ENCODE data around the gene TAOK2.
"Not testable (repeated sequence)": the region's sequence is repeated elsewhere in the genome, so short reads cannot be mapped to it uniquely, and the experiment has no call there.

TAOK2 gene

GRCh38 chr16:29973384-29974246 is at the start of gene TAOK2:
Gene TAOK2, plus strand, starts transcription at chr16:29973868. Its CDS starts 3,905 bp downstream, at chr16:29977773.
- peak; percentile 98 for DNase-seq (ENCODE audit: low read depth)

- no peak for DNase-seq (ENCODE audit: low read depth)
Measured at GRCh38 chr16:29925105-29925756, 48.4 kb upstream of the TAOK2 start.

DNA sequence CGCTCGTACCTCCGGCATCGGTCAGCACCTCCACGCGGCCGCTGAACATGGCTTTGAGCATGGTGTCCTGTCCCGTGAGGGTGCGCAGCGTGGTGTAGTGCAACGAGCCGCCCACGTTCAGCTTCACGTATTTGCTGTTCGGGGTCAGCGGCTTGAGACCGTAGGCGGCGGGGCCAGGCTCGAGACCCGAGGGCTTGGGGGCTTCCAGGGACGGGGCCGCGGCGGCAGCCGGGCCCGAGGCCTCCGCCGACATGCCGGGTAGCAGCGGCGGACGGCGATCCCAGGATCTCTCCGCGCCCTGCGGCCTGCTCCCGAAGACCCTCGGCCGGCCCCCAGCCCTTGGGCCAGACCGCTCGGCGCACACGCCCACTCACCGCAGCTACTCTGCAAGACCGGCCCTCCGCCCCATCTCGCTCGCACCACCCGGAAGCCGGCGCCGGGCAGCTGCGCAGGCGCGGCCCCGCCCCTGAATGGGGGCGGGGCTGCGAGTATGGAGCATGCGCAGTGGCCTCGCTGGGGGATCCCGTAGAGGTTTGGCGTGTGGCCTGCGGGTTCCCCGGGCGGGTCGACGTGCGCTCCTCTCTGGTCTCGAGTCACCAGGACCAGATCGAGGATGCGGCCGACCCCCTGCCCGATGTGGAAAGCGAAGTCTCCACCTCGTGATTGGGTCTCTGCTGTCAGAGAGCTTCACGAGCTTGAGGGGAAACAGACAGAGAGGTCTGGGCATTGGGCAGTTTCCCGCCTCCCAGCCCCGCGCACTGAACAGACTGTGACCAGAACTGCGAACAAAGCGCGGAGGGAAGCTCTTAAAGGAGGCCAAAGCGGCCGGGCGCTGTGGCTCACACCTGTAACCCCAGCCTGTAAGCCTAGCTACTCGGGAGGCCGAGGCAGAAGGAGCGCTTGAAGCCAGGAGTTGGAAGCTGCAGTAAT is 47.6 kb upstream of the TAOK2 start, which contains the start of gene KCTD13:
KCTD13 (minus strand) TSS at position 446 of the 930 bp plus-strand sequence; CDS start at position 253, 193 bp downstream.
- peak; percentile 96 for DNase-seq (ENCODE audit: low read depth)

GRCh38 chr16:29926711-29927052 is 47.0 kb upstream of the TAOK2 start:
- no peak for DNase-seq (ENCODE audit: low read depth)

DNA sequence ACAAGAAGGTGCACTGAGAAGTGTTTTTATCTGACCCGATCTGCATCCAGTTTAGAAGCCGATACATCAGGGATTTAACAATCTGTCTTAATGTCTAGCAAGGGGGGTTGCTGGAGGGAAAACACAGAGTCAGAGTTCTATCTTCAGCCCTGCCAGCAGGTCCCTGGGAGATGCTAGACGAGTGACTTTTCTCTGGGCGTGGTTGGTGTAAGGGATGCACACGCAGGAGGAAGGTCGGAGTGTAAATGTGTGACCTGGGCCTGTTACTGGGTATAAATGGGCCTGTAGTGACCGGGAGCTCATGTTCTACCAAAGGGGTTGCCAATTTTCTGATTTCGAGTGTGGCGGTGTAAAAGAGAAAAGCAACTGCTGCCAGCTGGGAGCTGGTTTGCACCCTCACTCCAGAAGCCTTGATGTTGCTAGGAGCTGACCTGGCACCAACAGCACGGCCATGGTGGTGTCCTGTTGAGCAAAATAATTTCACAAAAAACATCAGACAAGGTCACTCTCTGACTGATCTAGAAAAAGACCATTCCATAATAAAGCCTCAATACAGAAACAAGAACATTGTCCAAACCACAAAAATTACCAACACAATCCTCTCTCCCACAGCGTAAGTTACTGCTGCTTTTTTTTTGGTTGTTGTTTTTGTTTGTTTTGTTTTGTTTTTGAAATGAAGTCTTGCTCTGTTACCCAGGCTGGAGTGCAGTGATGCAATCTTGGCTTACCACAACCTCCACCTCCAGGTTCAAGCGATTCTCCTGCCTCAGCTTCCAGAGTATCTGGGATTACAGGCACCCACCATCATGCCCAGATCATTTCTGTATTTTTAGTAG is 46.4 kb upstream of the TAOK2 start:
- DNase-seq (ENCODE audit: low read depth), result no peak

- DNase-seq (ENCODE audit: low read depth), result not testable (repeated sequence)
Measured at GRCh38 chr16:29931750-29932149, 41.9 kb upstream of the TAOK2 start.

GRCh38 chr16:29940656-29941055 is 33.0 kb upstream of the TAOK2 start:
- no peak for DNase-seq (ENCODE audit: low read depth)

GRCh38 chr16:29943846-29944799 is 29.5 kb upstream of the TAOK2 start:
- DNase-seq (ENCODE audit: low read depth), result no peak

GRCh38 chr16:29947897-29948296 is 25.8 kb upstream of the TAOK2 start:
- DNase-seq (ENCODE audit: low read depth), result no peak

DNA sequence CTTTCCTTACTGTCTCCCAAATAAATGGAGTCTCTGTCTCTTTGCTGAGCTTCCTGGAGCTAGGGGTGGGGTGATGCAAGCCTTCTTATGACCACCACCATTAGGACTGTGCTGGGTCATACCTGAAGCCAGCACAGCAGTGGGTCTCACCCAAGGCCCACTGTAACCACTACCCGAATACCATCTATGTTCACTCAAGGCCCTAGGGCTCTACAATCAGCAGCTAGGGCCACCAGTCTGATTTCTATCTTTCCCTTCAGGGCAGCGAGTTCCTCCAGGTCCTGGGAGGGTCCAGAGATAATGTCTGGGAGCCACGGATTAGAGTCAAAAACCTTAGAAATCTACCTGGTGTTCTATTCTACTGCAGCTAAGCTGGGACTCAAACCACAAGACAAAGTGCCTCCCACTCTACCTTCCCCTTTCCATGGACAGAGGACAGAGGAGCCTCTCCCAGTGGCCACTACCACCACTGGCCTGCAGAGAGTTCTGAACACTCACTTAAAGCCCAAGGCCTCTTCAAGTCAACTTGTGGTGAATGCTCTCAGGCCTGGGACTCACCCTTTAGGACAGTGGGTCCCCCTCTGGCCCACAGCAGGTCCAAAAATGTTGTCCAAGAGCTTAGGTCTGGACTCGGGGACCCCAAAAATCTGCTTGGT is 22.7 kb upstream of the TAOK2 start:
- no peak for DNase-seq (ENCODE audit: low read depth)

DNA sequence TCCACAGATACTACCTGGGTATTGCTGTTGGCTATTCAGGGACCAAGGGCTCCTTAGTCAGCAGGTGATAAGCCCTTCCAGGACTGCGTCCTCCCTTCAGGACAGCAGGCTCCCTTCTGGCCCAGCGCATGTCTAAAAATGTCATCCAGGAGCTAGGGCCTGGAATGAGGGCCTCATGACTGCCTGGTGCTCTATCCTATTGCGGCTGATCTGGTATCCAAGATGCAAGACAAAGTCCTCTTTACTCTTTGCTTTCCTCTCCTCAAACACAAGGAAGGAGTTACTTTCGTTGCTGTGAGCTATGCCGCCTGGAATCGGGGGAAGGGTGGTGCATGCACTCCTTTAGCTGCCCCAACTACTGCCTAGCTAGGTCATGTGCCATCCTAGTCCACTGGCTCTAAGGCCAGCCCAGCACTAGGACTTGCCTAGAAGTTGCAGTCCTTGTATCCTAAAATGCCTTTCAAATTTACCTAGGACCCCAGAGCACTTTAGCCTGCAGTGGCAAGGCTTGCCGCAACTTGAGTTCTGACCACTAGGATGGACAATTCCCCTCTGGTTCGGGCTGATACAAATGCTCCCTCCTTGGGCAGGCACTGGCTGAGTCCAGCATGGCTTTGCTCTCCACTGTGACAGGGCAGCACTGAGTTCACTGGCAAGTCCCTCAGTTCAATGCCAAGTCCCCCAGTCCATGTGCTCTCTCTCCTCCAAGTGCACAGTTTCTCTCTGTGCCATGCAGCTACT is 21.9 kb upstream of the TAOK2 start:
- no peak for DNase-seq (ENCODE audit: low read depth)

GRCh38 chr16:29958756-29959155 is 14.9 kb upstream of the TAOK2 start:
- DNase-seq (ENCODE audit: low read depth), result no peak

- DNase-seq (ENCODE audit: low read depth), result no peak
Measured at GRCh38 chr16:29959293-29959692, 14.4 kb upstream of the TAOK2 start.

DNA sequence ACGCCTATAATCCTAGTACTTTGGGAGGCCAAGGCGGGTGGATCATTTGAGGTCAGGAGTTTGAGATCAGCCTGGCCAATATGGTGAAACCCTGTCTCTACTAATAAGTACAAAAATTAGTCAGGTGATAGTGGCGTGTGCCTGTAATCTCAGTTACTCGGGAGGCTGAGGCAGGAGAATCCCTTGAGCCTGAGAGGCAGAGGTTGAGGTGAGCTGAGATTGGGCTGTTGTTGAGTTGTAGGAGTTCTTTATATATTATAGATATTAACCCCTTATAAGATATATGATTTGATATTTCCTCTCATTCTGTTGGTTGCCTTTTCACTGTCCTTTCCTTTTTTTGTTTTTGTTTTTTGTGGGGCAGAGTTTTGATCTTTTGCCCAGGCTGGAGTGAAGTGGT is 13.8 kb upstream of the TAOK2 start:
- not testable (repeated sequence) for DNase-seq (ENCODE audit: low read depth)

DNA sequence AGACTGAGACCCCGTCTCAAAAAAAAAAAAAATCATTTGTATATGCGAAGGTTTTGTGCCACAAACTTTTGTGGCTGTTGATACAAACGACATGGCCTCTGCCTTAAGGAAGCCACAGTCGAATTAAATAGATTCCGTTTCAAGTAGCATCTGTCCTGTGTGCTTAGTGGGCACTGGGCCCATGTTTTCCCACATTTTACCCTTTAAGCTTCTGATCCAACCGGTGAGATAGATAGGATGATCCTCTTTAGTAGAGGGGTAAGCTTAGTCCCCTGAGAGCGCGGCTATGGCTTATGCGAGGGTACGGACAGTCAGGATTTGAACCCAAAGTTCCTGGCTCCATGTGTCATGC is 12.6 kb upstream of the TAOK2 start:
- DNase-seq (ENCODE audit: low read depth), result no peak

DNA sequence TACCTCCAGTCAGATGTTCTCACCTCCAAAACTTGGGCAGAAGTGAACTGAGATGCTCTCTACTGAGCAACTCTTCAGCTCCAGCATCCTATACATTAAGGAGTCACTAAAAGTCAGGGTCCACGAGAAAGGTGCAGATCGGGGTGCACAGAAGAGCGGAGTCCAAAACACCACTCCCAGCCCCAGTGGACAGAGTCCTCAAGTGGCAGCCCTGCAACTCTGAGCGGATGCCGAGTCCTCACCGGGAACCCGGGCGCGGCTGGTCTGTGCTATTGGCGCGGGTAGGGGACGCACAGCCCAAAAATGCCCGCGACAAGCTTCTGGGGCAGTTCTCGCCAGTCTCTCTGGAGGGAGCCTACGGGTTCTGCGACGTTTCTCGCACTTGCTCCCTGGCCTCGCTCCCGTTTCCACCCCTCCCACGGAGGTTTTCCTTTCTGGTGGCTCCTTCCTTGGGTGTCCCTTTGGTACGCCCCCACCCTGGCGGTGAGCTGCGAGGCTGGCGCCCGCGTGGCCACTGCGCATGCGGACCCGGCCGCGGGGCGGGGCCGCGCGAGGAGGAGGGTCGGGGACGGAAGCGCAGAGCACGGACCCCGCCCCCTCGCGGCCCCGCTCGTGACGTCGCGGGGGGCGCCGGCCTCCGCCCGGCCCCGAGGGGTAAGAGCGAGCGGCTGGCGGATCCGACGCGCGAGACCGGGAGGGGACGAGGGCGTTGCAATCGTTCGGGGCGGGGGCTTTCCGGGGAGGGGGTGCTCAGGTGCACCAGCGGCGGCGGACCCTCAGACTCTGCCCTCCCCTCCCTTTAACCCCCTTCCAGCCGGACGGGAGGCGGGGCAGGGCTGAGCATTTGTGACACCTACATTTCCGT is 12.0 kb upstream of the TAOK2 start, which contains the start of gene TMEM219:
TMEM219 (plus strand) TSS at position 601 of the 865 bp plus-strand sequence. CDS start 1,065 bp downstream, outside the sequence.
- DNase-seq (ENCODE audit: low read depth), result peak; percentile 95

DNA sequence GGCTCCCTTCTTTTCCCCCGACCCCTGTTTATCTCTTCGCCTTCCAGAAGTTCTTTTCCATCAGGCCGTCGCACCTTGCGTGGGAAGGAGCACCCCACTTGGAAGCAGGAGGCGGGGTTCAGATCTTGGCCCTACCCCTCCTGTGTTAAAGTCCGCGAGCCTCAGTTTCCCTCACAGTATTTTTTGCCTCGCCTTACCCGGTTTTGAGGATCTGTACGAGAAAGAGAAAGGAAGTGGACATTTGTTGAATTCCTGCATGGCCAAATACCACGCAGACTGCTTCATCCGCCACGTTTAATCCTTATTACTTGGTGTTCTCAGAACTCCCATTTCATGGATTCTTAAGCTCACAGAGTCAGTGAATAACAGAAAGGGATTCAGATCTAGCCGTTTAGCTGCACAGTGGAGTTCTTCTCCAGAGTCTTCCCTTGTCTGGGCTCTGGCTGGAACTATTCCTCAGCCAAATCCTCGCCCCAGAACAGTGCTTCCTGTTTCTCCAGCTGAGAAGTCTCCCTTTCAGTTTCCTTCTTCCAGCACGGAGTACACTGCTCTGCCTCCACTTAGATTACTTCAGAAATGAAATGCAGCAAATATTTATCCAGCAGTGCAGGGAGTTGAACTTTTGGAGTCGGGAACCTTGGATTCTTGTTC is 11.2 kb upstream of the TAOK2 start:
- DNase-seq (ENCODE audit: low read depth), result no peak

All from activated T-cell treated with anti-CD3 and anti-CD28 coated beads for 48 hours (primary cell).